Endothelial cell (in vitro differentiated cells): ENCODE measurements around the gene RABGGTA. TPM values are rescaled to one million over a fixed set of nuclear protein-coding genes. Genes with fewer than 3 reads are reported as not detected.

Source experiments
- DNase-seq: peaks from one replicate; pipeline ENCODE4 v3.0.0; 2021; ENCODE audit warnings: low spot score
- H3K27ac Mint-ChIP-seq: one replicate; pipeline ENCODE4 v1.8.0; 2021; ENCODE audit warnings: mixed read lengths, inconsistent platforms; ENCODE audit not compliant: unreplicated experiment
- H3K27me3 Mint-ChIP-seq: one replicate; pipeline ENCODE4 v1.8.0; 2021; ENCODE audit warnings: mild to moderate bottlenecking, moderate library complexity, mixed read lengths, inconsistent platforms; ENCODE audit not compliant: unreplicated experiment
- H3K36me3 Mint-ChIP-seq: one replicate; pipeline ENCODE4 v1.8.0; 2021; ENCODE audit warnings: mild to moderate bottlenecking, low read depth, mixed read lengths, inconsistent platforms; ENCODE audit not compliant: unreplicated experiment
- H3K4me1 Mint-ChIP-seq: one replicate; pipeline ENCODE4 v1.8.0; 2021; ENCODE audit warnings: mild to moderate bottlenecking, mixed read lengths, inconsistent platforms; ENCODE audit not compliant: unreplicated experiment
- H3K4me3 Mint-ChIP-seq: one replicate; pipeline ENCODE4 v1.8.0; 2021; ENCODE audit warnings: mild to moderate bottlenecking, mixed read lengths, inconsistent platforms; ENCODE audit not compliant: unreplicated experiment
- H3K9me3 Mint-ChIP-seq: one replicate; pipeline ENCODE4 v1.8.0; 2021; ENCODE audit warnings: mixed read lengths, inconsistent platforms; ENCODE audit not compliant: unreplicated experiment
- CTCF ChIP-seq: fragments of 200-600 bp; sonication (generic); IDR thresholded peaks from one replicate; pipeline ENCODE4 v1.5.0; 2021; ENCODE audit warnings: antibody characterized with exemption; ENCODE audit not compliant: unreplicated experiment
- total RNA-seq: library from RNA; stranded (reverse); fragmentation: NEBNext Ultra II Directional; extraction: Animal tissue kit (Norgen Biotek cat#: 25700); gene quantifications from one replicate; pipeline ENCODE4 v1.2.1, GENCODE V29; 2021; ENCODE audit not compliant: unreplicated experiment

RABGGTA gene
- total RNA-seq, 1 donor from 2014 or later, result 17.7 TPM

DNA sequence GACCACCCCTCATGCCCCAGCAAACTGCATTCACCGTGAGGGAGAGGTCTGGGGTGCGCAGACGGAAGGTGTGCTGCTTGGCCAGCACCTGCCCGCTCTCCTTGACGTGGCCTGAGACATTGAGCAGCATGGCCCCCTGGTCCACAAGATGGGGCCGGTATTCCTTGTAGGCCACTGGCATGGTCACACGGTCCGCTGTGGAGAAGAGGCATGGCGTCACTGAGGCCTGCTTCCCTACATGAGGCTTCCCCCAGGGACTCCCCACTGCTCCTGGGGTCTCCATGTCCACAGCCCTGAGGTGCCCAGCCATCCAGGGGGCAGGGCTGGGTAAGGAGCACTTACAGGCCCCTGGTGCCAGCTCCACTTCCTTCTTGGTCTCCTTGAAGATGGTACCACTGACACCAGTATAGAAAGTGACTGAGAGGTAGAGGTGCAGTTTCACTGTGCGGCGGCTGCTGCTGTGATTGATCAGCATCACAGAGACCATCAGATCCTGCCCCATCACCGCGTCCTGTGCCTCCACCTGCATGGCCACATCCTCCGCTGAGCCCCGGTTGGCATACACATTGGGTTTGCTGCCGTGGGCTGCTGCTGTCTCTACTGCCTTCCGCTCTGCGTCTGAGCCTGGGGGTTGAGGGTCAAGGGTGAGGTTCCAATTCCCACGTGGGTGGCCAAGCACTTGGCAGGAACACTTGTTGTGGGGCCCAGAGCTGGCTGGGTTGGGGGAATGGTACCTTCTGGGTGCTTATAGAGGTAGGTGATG lies 16.6 kb downstream of the RABGGTA start:
- DNase-seq, result no peak
- Mint-ChIP-seq H3K4me1 (peaks cover 9% of the 10 kb centered on the region), H3K9me3 (no peaks in the 10 kb centered on the region), H3K27me3 (peaks cover 13% of the 10 kb centered on the region), H3K36me3 (no peaks in the 10 kb centered on the region), H3K4me3 (no peak overlapping the region), H3K27ac (no peak overlapping the region)
- TF ChIP-seq CTCF, result no peak

DNA sequence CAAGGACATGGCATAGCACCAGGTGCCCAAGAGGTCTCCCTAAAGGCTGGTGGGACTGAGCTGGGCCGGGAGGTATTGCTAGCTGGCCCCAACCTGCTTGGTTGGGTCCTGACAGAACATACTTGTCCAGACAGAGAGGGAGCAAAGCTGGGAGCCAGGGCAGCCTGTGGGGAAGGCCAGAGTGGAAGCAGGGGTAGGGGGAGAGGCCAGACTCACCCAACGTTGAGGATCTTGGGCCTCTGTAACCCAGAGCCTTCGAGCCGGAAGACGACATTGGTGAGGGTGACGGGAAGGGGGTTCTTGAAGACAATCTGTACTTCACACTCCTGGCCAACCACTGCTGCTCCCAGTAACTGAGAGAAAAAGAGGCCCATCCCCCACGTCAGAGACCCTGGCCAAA lies 17.5 kb downstream of the RABGGTA start:
- Mint-ChIP-seq H3K4me1 (peaks cover 9% of the 10 kb centered on the region), H3K27me3 (peaks cover 12% of the 10 kb centered on the region), H3K27ac (no peak overlapping the region), H3K36me3 (no peaks in the 10 kb centered on the region), H3K4me3 (no peak overlapping the region), H3K9me3 (no peaks in the 10 kb centered on the region)
- no peak for TF ChIP-seq CTCF
- no peak for DNase-seq

DNA sequence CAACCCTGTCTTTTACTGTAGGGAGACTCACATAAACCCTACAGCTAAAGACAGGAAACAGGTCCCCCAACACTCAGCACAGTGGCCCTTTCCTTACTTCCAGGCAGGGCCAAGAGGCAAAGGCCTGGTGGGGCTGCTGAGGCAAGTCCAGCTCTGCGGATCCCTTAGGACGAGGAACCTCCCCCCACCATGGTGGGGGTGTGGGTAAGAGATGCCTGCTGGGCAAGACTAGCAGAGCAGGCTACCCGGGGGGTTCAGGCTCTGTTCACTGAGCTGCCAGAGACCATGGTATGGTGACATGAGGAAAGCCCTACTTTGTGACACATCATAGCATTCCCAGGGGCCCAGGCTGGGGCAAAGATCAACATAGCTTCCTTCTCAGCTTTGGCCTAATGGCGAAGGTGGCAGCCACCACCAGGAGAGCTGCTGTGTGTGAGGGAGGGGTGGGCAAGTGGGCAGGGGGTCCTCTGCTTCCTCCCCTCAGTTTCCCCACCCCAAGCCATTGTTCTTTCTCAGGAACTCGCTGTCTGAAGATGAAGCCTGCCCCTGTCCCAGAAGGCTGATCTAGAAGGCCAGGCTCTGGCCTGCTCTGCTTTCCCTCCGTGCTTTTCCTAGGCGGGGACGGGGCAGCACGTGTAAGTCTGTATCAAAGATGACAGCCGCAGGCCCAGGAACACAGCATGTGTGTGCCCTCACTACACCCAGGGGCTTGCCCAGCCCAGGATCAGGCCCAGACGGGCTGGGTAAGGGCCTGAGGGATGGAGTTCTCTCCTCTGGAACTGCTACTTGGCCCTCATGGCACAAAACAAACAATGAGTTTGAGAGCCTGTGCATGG lies 18.9 kb downstream of the RABGGTA start:
- no peak for DNase-seq
- Mint-ChIP-seq H3K4me1 (peaks cover 9% of the 10 kb centered on the region), H3K4me3 (no peak overlapping the region), H3K36me3 (no peaks in the 10 kb centered on the region), H3K9me3 (no peaks in the 10 kb centered on the region), H3K27ac (no peak overlapping the region), H3K27me3 (peaks cover 12% of the 10 kb centered on the region)
- no peak for TF ChIP-seq CTCF

- Mint-ChIP-seq H3K27me3 (peaks cover 12% of the 10 kb centered on the region), H3K36me3 (no peaks in the 10 kb centered on the region), H3K4me1 (peaks cover 7% of the 10 kb centered on the region), H3K27ac (no peak overlapping the region), H3K9me3 (no peaks in the 10 kb centered on the region), H3K4me3 (no peak overlapping the region)
- DNase-seq, result no peak
- no peak for TF ChIP-seq CTCF
These were observed 19.5 kb downstream of the RABGGTA start for GRCh38 chr14:24251880-24252288.

DNA sequence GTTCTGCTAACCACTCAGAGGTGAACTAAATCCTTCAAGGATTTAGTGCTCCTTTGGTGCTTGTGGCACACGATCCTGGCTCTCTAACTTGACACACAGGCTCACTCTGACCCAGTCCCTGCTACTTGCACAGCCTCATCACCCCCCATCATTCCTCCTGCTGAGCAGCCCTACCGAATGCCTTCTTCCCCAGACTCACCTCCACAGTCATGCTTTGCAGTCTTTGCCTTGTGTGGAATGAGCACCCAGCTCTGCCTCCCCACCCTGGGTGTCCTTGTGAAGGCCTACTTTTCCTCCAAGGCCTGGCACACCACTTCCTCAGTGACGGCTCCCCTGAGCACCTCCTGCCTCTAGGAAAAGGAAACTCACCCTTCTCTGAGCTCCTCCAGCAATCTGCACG lies 21.0 kb downstream of the RABGGTA start:
- Mint-ChIP-seq H3K27me3 (peaks cover 11% of the 10 kb centered on the region), H3K27ac (peak overlapping the region; percentile 33), H3K9me3 (no peaks in the 10 kb centered on the region), H3K36me3 (no peaks in the 10 kb centered on the region), H3K4me1 (no peaks in the 10 kb centered on the region), H3K4me3 (no peak overlapping the region)
- TF ChIP-seq CTCF, result no peak
- no peak for DNase-seq
